ENCODE results near the gene CALHM5. TPM values are rescaled to one million over a fixed set of nuclear protein-coding genes. Genes with fewer than 3 reads are reported as not detected.
A peak's percentile ranks its signal among the peaks of the same experiment; 100 is the strongest.

Gene CALHM5
- total RNA-seq, 4 donors from 2014 or later, result 0.48 to 6.0 (median 1.4) TPM

DNA sequence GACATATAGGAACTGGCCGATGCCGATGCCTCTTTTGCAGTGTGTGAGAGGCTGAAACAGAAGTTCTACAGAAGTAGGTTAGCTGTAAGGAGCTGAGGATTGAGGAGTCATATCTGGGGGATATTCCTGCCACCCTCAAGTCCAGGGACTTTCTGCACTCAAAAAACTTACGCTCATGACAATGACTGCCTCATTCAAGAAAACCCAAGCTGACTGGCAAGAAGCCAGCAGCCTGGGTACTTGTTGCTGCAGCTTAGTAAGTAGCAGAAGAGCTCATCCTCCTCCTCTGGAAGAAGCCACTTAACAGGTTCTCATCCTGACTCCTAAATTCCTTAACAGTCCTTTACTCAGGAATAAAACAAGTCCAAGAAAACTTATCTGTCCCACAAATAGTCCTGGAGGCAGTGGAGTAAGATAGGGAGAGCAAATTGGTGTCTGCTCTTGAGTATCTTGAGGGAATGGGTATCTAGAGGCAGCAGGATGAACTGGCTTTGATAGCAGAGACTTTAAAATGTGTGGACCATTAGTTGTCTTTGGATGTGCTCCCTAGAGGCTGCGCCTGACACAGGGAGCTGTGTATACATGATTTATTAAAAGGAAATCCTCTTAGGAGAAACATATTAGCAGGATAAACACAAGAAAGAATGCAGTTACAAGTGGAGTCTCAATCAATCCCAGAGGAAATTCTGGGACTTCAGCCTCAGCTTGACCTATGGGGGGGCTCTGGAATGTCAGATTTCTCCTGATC, 7.4 kb downstream of the CALHM5 start:
- TF ChIP-seq, protein P1, sequence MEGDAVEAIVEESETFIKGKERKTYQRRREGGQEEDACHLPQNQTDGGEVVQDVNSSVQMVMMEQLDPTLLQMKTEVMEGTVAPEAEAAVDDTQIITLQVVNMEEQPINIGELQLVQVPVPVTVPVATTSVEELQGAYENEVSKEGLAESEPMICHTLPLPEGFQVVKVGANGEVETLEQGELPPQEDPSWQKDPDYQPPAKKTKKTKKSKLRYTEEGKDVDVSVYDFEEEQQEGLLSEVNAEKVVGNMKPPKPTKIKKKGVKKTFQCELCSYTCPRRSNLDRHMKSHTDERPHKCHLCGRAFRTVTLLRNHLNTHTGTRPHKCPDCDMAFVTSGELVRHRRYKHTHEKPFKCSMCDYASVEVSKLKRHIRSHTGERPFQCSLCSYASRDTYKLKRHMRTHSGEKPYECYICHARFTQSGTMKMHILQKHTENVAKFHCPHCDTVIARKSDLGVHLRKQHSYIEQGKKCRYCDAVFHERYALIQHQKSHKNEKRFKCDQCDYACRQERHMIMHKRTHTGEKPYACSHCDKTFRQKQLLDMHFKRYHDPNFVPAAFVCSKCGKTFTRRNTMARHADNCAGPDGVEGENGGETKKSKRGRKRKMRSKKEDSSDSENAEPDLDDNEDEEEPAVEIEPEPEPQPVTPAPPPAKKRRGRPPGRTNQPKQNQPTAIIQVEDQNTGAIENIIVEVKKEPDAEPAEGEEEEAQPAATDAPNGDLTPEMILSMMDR (IDR thresholded peaks at IDR 0.05), result no peak
- DNase-seq (ENCODE audit: low spot score) (no peak), ATAC-seq (ENCODE audit: low FRiP score) (no peak)

DNA sequence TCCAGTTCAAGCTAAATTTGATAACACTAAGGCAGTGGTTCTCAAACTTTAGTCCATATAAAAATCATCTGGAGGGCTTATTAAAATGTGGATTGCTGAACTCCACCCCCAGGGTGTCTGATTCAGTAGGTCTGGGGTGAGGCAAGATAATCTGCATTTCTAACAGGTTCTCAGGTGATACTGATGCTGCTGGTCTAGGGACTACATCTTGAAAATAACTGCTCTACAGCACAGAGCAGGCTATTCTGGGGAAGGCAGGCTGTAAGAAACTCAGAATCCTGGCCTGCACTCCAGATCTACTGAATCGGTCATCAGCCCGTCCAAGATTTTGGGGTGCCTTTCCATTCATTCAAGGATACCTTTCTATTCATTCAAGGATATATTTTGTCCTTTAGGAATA, 11.5 kb downstream of the CALHM5 start:
- no peak for DNase-seq (ENCODE audit: low spot score)
- no peak for ATAC-seq (ENCODE audit: low FRiP score)
- TF ChIP-seq, protein P1 (IDR thresholded peaks at IDR 0.05), result no peak

DNA sequence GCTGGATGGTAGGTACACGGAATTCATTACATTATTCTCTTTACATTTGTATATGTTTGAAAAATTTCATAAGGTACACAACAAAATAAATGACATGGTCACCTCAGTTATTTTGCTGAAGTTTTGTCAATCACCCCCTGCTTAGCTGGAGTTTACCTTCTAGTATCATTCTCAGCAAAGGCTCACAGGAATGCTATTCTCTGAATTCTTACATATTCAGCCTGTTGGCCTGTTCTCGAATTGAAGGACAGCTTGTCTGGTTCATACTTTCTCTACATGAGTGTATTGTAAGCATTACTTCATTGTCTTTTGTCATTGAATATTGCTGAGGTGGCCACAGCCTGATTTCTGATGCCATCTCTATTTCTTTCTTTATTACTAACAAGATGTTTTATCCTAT, 12.8 kb downstream of the CALHM5 start:
- no peak for DNase-seq (ENCODE audit: low spot score)
- TF ChIP-seq, protein P1 (IDR thresholded peaks at IDR 0.05), result no peak
- no peak for ATAC-seq (ENCODE audit: low FRiP score)

DNA sequence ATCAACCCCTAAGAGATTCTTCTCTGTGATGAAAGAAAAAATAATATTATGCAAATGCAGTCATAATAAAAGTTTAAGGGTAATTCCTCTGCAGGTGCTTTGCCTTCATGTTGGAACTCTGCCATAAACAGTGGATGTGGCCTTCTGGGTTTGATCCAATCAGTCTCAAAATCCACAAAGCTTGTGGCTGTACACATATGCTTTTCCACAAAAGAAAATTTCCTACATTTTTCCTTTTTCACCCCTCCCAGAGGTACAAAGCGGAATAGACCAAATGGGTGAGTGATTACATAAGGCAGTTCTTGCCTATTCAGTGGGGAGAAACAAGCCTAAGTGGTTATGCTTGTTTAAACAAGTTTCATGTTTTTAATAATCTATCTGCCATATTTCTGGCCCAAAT, 16.7 kb downstream of the CALHM5 start:
- TF ChIP-seq, protein P1 (IDR thresholded peaks at IDR 0.05), result no peak

DNA sequence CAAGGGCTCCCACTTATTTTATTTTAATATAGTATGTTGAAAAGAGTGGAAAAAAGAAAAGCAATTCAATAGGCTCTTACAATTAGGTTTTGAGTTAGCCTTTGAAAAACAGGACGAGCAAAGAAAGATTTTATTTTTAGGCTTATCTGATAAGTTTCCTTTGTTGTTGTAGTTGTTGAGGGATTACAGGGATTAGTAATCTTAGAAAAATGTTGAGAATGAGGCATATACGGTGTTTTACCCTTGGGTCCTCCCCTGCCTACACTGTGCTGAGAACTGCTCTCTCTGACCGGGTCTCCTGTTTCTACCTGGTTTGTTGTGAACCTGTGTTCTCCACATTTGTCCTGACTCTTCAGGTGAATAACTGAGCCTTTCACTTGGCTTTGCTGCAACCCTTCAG, 17.3 kb downstream of the CALHM5 start:
- TF ChIP-seq, protein P1 (IDR thresholded peaks at IDR 0.05), result no peak
- ATAC-seq (ENCODE audit: low FRiP score) (no peak), DNase-seq (ENCODE audit: low spot score) (no peak)

More for the DNA sequence above, 16.7 kb downstream of the CALHM5 start:
- ATAC-seq (ENCODE audit: low FRiP score), result no peak
- DNase-seq (ENCODE audit: low spot score), result no peak

DNA sequence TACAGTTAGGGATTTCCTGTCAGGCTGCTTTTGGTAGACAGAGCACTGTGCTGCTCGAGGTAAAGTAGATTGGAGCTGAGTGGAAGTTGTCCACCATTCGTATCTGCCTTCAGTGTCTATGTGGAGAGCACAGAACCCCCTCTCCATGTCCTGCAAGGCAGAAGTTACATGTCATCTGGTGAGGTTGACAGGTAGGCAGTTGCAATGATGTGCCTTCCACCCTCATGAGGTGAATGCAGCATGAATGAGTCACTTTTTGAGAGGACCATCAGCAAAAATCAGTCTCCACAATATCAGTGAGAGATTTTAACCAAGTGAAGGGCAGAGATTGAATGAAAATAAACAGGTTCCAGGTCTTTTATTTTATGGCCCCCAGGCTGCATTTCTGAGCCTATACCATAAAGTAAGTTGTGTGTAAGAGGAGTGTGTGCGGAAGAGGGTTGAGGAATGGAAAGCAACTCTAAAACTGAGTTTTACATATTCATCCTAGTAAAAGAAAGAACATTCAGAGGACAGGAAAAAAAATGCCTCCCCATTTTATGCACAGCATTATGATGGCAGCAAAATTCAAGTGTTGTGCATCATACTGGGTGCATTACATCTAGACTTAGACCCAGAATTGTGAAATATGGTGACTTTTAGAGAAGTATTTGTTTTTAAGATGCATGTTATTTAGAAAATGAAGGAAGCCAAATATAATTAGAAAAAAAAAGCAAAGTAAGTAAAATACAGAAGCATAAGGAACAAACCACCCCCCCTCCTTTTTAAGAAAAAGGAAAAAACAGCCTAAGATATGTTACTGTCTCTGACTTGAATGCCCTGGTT, 18.2 kb downstream of the CALHM5 start:
- no peak for DNase-seq (ENCODE audit: low spot score)
- TF ChIP-seq, protein P1 (IDR thresholded peaks at IDR 0.05), result no peak
- ATAC-seq (ENCODE audit: low FRiP score), result peak; percentile 28
